HepG2 (cell line): ENCODE results near the gene RUSC1. TPM values are rescaled to one million over a fixed set of nuclear protein-coding genes. Genes with fewer than 3 reads are reported as not detected.

Experiments
- BATF2 ChIP-seq: sonication (generic); formaldehyde crosslinking; IDR thresholded peaks from 2 replicates; pipeline ENCODE4 v1.8.0; 2022; ENCODE audit warnings: mild to moderate bottlenecking, missing genetic modification reagents, moderate library complexity
- BHLHE40 ChIP-seq: IDR thresholded peaks from 2 replicates; pipeline ENCODE4 v1.6.1; 2011; ENCODE audit warnings: low read length, improper control_type of control experiment
- FUBP1 ChIP-seq: sonication (generic); formaldehyde crosslinking; IDR thresholded peaks from 2 replicates; pipeline ENCODE4 v1.5.1; 2020; ENCODE audit warnings: missing genetic modification reagents, mild to moderate bottlenecking, borderline replicate concordance
- HDAC1 ChIP-seq: sonication (generic); formaldehyde crosslinking; IDR thresholded peaks from 2 replicates; pipeline ENCODE4 v1.5.1; 2020; ENCODE audit warnings: mild to moderate bottlenecking, missing genetic modification reagents
- KAT7 ChIP-seq: IDR thresholded peaks from 2 replicates; pipeline ENCODE4 v1.6.1; 2018; ENCODE audit warnings: borderline replicate concordance, missing compliant biosample characterization
- KLF16 ChIP-seq, 2 experiments: sonication (generic) in 1 of 2; formaldehyde crosslinking in 1 of 2; IDR thresholded peaks; 2 replicates each; pipeline versions ENCODE4 v1.6.1 to v1.8.0; 2016 to 2023; ENCODE audit warnings: missing genetic modification reagents in 2 of 2, missing compliant biosample characterization in 1 of 2
- MTA1 ChIP-seq: sonication (generic); formaldehyde crosslinking; IDR thresholded peaks from 2 replicates; pipeline ENCODE4 v1.4.0; 2020; ENCODE audit warnings: missing genetic modification reagents, mild to moderate bottlenecking, borderline replicate concordance
- NPAS2 ChIP-seq: sonication (generic); formaldehyde crosslinking; IDR thresholded peaks from 2 replicates; pipeline ENCODE4 v1.8.0; 2022; ENCODE audit warnings: mild to moderate bottlenecking, missing genetic modification reagents, borderline replicate concordance
- PCBP1 ChIP-seq: fragments of 200-400 bp; formaldehyde crosslinking; IDR thresholded peaks from 2 replicates; pipeline ENCODE4 v1.6.1; 2017; ENCODE audit warnings: mild to moderate bottlenecking, low read depth, low read length, borderline replicate concordance
- RARG ChIP-seq: sonication (generic); formaldehyde crosslinking; IDR thresholded peaks from 2 replicates; pipeline ENCODE4 v1.4.0; 2020; ENCODE audit warnings: low read depth, mild to moderate bottlenecking, missing genetic modification reagents
- ZNF496 ChIP-seq: sonication (generic); formaldehyde crosslinking; IDR thresholded peaks from 2 replicates; pipeline ENCODE4 v1.8.1; 2023; ENCODE audit warnings: mild to moderate bottlenecking, moderate library complexity, missing genetic modification reagents; ENCODE audit not compliant: insufficient replicate concordance
- ZNF788 ChIP-seq: sonication (generic); formaldehyde crosslinking; IDR thresholded peaks from 2 replicates; pipeline ENCODE4 v1.5.0; 2020; ENCODE audit warnings: mild to moderate bottlenecking, missing genetic modification reagents, borderline replicate concordance
- ZNF790 ChIP-seq: sonication (generic); formaldehyde crosslinking; IDR thresholded peaks from 2 replicates; pipeline ENCODE4 v1.8.0; 2022; ENCODE audit warnings: missing genetic modification reagents, mild to moderate bottlenecking, borderline replicate concordance
- ZZZ3 ChIP-seq: sonication (generic); formaldehyde crosslinking; IDR thresholded peaks from 2 replicates; pipeline ENCODE4 v1.4.0; 2020; ENCODE audit warnings: missing genetic modification reagents, mild to moderate bottlenecking, borderline replicate concordance
- polyA plus RNA-seq, 8 experiments: library from polyadenylated mRNA; depleted of rRNA in 3 of 8; stranded (reverse) in 7 of 8; unstranded in 1 of 8; fragments of >200 nt; fragmentation: Illumina TruSeq in 4 of 8; extraction: Trizol in 4 of 8; gene quantifications; 2 replicates each; pipeline versions ENCODE4 v1.2.1 to v1.2.3, GENCODE V29; 2011 to 2016; ENCODE audit warnings: low read depth in 4 of 8, missing spikeins in 1 of 8, mixed read lengths in 1 of 8; ENCODE audit not compliant: insufficient read depth in 1 of 8
- total RNA-seq, 5 experiments: library from RNA; depleted of rRNA; stranded (reverse); fragments of >200 nt; fragmentation: Illumina TruSeq; extraction: Trizol; gene quantifications; 2 replicates each; pipeline ENCODE4 v1.2.3, GENCODE V29; 2016; ENCODE audit warnings: low read depth in 1 of 5
- TF ChIP-seq, protein P1 (sequence below): sonication (generic); formaldehyde crosslinking; IDR thresholded peaks from 2 replicates; pipeline ENCODE4 v1.8.1; 2022; ENCODE audit warnings: low read depth, mild to moderate bottlenecking, missing genetic modification reagents
- TF ChIP-seq, protein P2 (sequence below): sonication (generic); formaldehyde crosslinking; IDR thresholded peaks from 2 replicates; pipeline ENCODE4 v1.5.0; 2020; ENCODE audit warnings: missing genetic modification reagents
- TF ChIP-seq, protein P3 (sequence below): sonication (generic); formaldehyde crosslinking; IDR thresholded peaks from 2 replicates; pipeline ENCODE4 v1.5.1; 2020; ENCODE audit warnings: mild to moderate bottlenecking, missing genetic modification reagents, moderate library complexity

Gene RUSC1
- total and polyA plus RNA-seq, 2 of the 13 experiments (the other 11 are each of a cell fraction or from before 2014, with no cell fraction given) = 18.7 to 20.4 TPM

- TF ChIP-seq, protein P1, sequence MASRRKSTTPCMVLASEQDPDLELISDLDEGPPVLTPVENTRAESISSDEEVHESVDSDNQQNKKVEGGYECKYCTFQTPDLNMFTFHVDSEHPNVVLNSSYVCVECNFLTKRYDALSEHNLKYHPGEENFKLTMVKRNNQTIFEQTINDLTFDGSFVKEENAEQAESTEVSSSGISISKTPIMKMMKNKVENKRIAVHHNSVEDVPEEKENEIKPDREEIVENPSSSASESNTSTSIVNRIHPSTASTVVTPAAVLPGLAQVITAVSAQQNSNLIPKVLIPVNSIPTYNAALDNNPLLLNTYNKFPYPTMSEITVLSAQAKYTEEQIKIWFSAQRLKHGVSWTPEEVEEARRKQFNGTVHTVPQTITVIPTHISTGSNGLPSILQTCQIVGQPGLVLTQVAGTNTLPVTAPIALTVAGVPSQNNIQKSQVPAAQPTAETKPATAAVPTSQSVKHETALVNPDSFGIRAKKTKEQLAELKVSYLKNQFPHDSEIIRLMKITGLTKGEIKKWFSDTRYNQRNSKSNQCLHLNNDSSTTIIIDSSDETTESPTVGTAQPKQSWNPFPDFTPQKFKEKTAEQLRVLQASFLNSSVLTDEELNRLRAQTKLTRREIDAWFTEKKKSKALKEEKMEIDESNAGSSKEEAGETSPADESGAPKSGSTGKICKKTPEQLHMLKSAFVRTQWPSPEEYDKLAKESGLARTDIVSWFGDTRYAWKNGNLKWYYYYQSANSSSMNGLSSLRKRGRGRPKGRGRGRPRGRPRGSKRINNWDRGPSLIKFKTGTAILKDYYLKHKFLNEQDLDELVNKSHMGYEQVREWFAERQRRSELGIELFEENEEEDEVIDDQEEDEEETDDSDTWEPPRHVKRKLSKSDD = no peak
- TF ChIP-seq KAT7 (CRISPR knock-in tag) (no peak), HDAC1 (peak; percentile 96), BHLHE40 (peak; percentile 51), MTA1 (CRISPR knock-in tag) (no peak; the same call in 1 of the 2 replicates), ZNF496 (CRISPR knock-in tag) (no peak), NPAS2 (CRISPR knock-in tag) (no peak), RARG (CRISPR knock-in tag) (no peak), PCBP1 (no peak), ZNF790 (CRISPR knock-in tag) (no peak), ZZZ3 (CRISPR knock-in tag) (peak; percentile 68; the same call in 1 of the 2 replicates), KLF16 (CRISPR knock-in tag; IDR thresholded peaks at IDR 0.05) (no peak; a peak in 1 of 4 replicates), FUBP1 (CRISPR knock-in tag) (no peak), ZNF788 (CRISPR knock-in tag) (peak; percentile 90; the same call in 1 of the 2 replicates), BATF2 (CRISPR knock-in tag) (no peak)
- TF ChIP-seq, protein P2, sequence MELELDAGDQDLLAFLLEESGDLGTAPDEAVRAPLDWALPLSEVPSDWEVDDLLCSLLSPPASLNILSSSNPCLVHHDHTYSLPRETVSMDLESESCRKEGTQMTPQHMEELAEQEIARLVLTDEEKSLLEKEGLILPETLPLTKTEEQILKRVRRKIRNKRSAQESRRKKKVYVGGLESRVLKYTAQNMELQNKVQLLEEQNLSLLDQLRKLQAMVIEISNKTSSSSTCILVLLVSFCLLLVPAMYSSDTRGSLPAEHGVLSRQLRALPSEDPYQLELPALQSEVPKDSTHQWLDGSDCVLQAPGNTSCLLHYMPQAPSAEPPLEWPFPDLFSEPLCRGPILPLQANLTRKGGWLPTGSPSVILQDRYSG (CRISPR knock-in tag) = no peak
- TF ChIP-seq, protein P3, sequence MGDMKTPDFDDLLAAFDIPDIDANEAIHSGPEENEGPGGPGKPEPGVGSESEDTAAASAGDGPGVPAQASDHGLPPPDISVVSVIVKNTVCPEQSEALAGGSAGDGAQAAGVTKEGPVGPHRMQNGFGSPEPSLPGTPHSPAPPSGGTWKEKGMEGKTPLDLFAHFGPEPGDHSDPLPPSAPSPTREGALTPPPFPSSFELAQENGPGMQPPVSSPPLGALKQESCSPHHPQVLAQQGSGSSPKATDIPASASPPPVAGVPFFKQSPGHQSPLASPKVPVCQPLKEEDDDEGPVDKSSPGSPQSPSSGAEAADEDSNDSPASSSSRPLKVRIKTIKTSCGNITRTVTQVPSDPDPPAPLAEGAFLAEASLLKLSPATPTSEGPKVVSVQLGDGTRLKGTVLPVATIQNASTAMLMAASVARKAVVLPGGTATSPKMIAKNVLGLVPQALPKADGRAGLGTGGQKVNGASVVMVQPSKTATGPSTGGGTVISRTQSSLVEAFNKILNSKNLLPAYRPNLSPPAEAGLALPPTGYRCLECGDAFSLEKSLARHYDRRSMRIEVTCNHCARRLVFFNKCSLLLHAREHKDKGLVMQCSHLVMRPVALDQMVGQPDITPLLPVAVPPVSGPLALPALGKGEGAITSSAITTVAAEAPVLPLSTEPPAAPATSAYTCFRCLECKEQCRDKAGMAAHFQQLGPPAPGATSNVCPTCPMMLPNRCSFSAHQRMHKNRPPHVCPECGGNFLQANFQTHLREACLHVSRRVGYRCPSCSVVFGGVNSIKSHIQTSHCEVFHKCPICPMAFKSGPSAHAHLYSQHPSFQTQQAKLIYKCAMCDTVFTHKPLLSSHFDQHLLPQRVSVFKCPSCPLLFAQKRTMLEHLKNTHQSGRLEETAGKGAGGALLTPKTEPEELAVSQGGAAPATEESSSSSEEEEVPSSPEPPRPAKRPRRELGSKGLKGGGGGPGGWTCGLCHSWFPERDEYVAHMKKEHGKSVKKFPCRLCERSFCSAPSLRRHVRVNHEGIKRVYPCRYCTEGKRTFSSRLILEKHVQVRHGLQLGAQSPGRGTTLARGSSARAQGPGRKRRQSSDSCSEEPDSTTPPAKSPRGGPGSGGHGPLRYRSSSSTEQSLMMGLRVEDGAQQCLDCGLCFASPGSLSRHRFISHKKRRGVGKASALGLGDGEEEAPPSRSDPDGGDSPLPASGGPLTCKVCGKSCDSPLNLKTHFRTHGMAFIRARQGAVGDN = peak; percentile 99
Measured at GRCh38 chr1:155273343-155274245, 47.1 kb upstream of the RUSC1 start, which contains the start of gene CLK2 (continued).
